ENCODE measurements around the gene KAZN. TPM values are rescaled to one million over a fixed set of nuclear protein-coding genes. Genes with fewer than 3 reads are reported as not detected.

The KAZN gene
- total RNA-seq, 1 experiment from 2014 or later = 2.4 TPM

- TF ChIP-seq CTCF (IDR thresholded peaks at IDR 0.05; ENCODE audit: insufficient read depth in 1 of 2, low read depth in 1 of 2, low read length in 1 of 2, severe bottlenecking in 1 of 2, unreplicated experiment in 1 of 2) = no peak
- H3K27me3 ChIP-seq (replicated peaks; ENCODE audit: control insufficient read depth, insufficient read depth, low read length) = no peaks in the 10 kb centered on the region
- DNase-seq = no peak
- intact Hi-C loops (cut with micrococcal nuclease; ENCODE audit: unreplicated experiment) = no loop called here
- Mint-ChIP-seq H3K9me3 (ENCODE audit: unreplicated experiment) (no peaks in the 10 kb centered on the region), H3K4me1 (ENCODE audit: low read depth, unreplicated experiment) (no peaks in the 10 kb centered on the region), H3K4me3 (ENCODE audit: unreplicated experiment) (no peak overlapping the region), H3K36me3 (ENCODE audit: insufficient read depth, unreplicated experiment) (no peaks in the 10 kb centered on the region), H3K27ac (ENCODE audit: unreplicated experiment) (no peak overlapping the region), H3K27me3 (ENCODE audit: insufficient read depth, unreplicated experiment) (no peaks in the 10 kb centered on the region)
- H3K9me3 ChIP-seq = no peaks in the 10 kb centered on the region
- no TSS peak for BruUV-seq (replicated peaks)
- H3K4me3 ChIP-seq (ENCODE audit: low read depth, low read length) = no peak overlapping the region
- ChIA-PET CTCF (no interaction called here), POLR2A (no interaction called here)
- no peaks in the 10 kb centered on the region for H3K4me1 ChIP-seq
- no peaks in the 10 kb centered on the region for H3K36me3 ChIP-seq (ENCODE audit: control insufficient read depth, insufficient read depth, low read length)
These were observed 213.7 kb downstream of the KAZN start for GRCh38 chr1:14812189-14812588.

- H3K27me3 Mint-ChIP-seq (ENCODE audit: insufficient read depth, unreplicated experiment) = no peaks in the 10 kb centered on the region
- no peaks in the 10 kb centered on the region for H3K36me3 Mint-ChIP-seq (ENCODE audit: insufficient read depth, unreplicated experiment)
- POLR2A ChIA-PET = no interaction called here
- no peak overlapping the region for H3K27ac Mint-ChIP-seq (ENCODE audit: unreplicated experiment)
- intact Hi-C loops (cut with micrococcal nuclease; ENCODE audit: unreplicated experiment) = no loop called here
- H3K4me3 ChIP-seq (ENCODE audit: low read depth, low read length) = no peak overlapping the region
- no TSS peak for BruUV-seq (replicated peaks)
- no peaks in the 10 kb centered on the region for H3K27me3 ChIP-seq (replicated peaks; ENCODE audit: control insufficient read depth, insufficient read depth, low read length)
- no peak overlapping the region for H3K4me3 Mint-ChIP-seq (ENCODE audit: unreplicated experiment)
- H3K4me1 Mint-ChIP-seq (ENCODE audit: low read depth, unreplicated experiment) = no peaks in the 10 kb centered on the region
- no peaks in the 10 kb centered on the region for H3K4me1 ChIP-seq
- H3K36me3 ChIP-seq (ENCODE audit: control insufficient read depth, insufficient read depth, low read length) = no peaks in the 10 kb centered on the region
- TF ChIP-seq CTCF (IDR thresholded peaks at IDR 0.05; ENCODE audit: insufficient read depth in 1 of 2, low read depth in 1 of 2, low read length in 1 of 2, severe bottlenecking in 1 of 2, unreplicated experiment in 1 of 2) = no peak
- CTCF ChIA-PET = no interaction called here
- H3K9me3 ChIP-seq = no peaks in the 10 kb centered on the region
- no peaks in the 10 kb centered on the region for H3K9me3 Mint-ChIP-seq (ENCODE audit: unreplicated experiment)
- no peak for DNase-seq
These were observed 216.8 kb downstream of the KAZN start for GRCh38 chr1:14815175-14815877.

- POLR2A ChIA-PET = no interaction called here
- intact Hi-C loops (cut with micrococcal nuclease; ENCODE audit: unreplicated experiment) = no loop called here
- no peak for DNase-seq
- no peak for TF ChIP-seq CTCF (IDR thresholded peaks at IDR 0.05; ENCODE audit: insufficient read depth in 1 of 2, low read depth in 1 of 2, low read length in 1 of 2, severe bottlenecking in 1 of 2, unreplicated experiment in 1 of 2)
- Histone ChIP-seq H3K4me3 (ENCODE audit: low read depth, low read length) (no peak overlapping the region), H3K36me3 (ENCODE audit: control insufficient read depth, insufficient read depth, low read length) (no peaks in the 10 kb centered on the region), H3K27me3 (replicated peaks; ENCODE audit: control insufficient read depth, insufficient read depth, low read length) (no peaks in the 10 kb centered on the region), H3K4me1 (no peaks in the 10 kb centered on the region), H3K9me3 (no peaks in the 10 kb centered on the region)
- Mint-ChIP-seq H3K27me3 (ENCODE audit: insufficient read depth, unreplicated experiment) (peaks cover 5% of the 10 kb centered on the region), H3K4me3 (ENCODE audit: unreplicated experiment) (no peak overlapping the region), H3K36me3 (ENCODE audit: insufficient read depth, unreplicated experiment) (no peaks in the 10 kb centered on the region), H3K27ac (ENCODE audit: unreplicated experiment) (no peak overlapping the region), H3K9me3 (ENCODE audit: unreplicated experiment) (no peaks in the 10 kb centered on the region), H3K4me1 (ENCODE audit: low read depth, unreplicated experiment) (no peaks in the 10 kb centered on the region)
- no TSS peak for BruUV-seq (replicated peaks)
- CTCF ChIA-PET = no interaction called here
These were observed 219.0 kb downstream of the KAZN start for GRCh38 chr1:14817223-14818170.

All from Caco-2 (cell line).